NOMO-1 treated with dmso at 0.1 percent for 144 hours (cell line): ENCODE results near the gene TDRD10.
"Not testable (repeated sequence)": the region's sequence is repeated elsewhere in the genome, so short reads cannot be mapped to it uniquely, and the experiment has no call there.

Source experiments
- DNase-seq: peaks from one replicate; lab custom pipeline; 2025; ENCODE audit not compliant: unreplicated experiment; lab: John Stamatoyannopoulos, UW

The TDRD10 gene

GRCh38 chr1:154512760-154513159 is 10.7 kb downstream of the TDRD10 start:
- no peak for DNase-seq

- no peak for DNase-seq
Observed at GRCh38 chr1:154514066-154514553, 12.1 kb downstream of the TDRD10 start.

- DNase-seq: no peak
Observed at GRCh38 chr1:154517661-154518060, 15.6 kb downstream of the TDRD10 start.

GRCh38 chr1:154519591-154519991 is 17.6 kb downstream of the TDRD10 start:
- no peak for DNase-seq

GRCh38 chr1:154520333-154520732 is 18.3 kb downstream of the TDRD10 start:
- no peak for DNase-seq

- no peak for DNase-seq
Observed at GRCh38 chr1:154521695-154522094, 19.7 kb downstream of the TDRD10 start.

GRCh38 chr1:154524881-154525280 is 22.9 kb downstream of the TDRD10 start:
- no peak for DNase-seq

- no peak for DNase-seq
Observed at GRCh38 chr1:154527192-154527591, 25.2 kb downstream of the TDRD10 start.

- DNase-seq: no peak
Observed at GRCh38 chr1:154529308-154529707, 27.3 kb downstream of the TDRD10 start.

- not testable (repeated sequence) for DNase-seq
Observed at GRCh38 chr1:154531950-154532349, 29.9 kb downstream of the TDRD10 start.

- DNase-seq: no peak
Observed at GRCh38 chr1:154533952-154534844, 32.2 kb downstream of the TDRD10 start.

- DNase-seq: no peak
Observed at GRCh38 chr1:154536570-154536969, 34.6 kb downstream of the TDRD10 start.

- DNase-seq: no peak
Observed at GRCh38 chr1:154539486-154540483, 37.8 kb downstream of the TDRD10 start.

GRCh38 chr1:154541231-154541630 is 39.2 kb downstream of the TDRD10 start:
- no peak for DNase-seq

- peak; percentile 56 for DNase-seq
Observed at GRCh38 chr1:154546264-154547063, 44.4 kb downstream of the TDRD10 start.

- DNase-seq: no peak
Observed at GRCh38 chr1:154547105-154547732, 45.2 kb downstream of the TDRD10 start.

GRCh38 chr1:154548028-154548427 is 46.0 kb downstream of the TDRD10 start:
- DNase-seq: no peak

- DNase-seq: no peak
Observed at GRCh38 chr1:154549202-154549770, 47.3 kb downstream of the TDRD10 start.

- no peak for DNase-seq
Observed at GRCh38 chr1:154550070-154550469, 48.1 kb downstream of the TDRD10 start.

- no peak for DNase-seq
Observed at GRCh38 chr1:154550657-154551056, 48.6 kb downstream of the TDRD10 start.
